Neural cell (in vitro differentiated cells): ENCODE data around the gene NTN5. TPM values are rescaled to one million over a fixed set of nuclear protein-coding genes. Genes with fewer than 3 reads are reported as not detected.

ENCODE experiments used
- H2AFZ ChIP-seq: fragments of 200-600, 300-800 bp; sonication (generic), shearing (Covaris generic); 2 replicates; pipeline ENCODE4 v1.6.0; 2014; ENCODE audit warnings: low read depth, mild to moderate bottlenecking, antibody characterized with exemption, low read length, moderate library complexity
- H3F3A ChIP-seq: fragments of 200-600 bp; shearing (Covaris generic); 2 replicates; pipeline ENCODE4 v1.6.1; 2016; ENCODE audit warnings: mild to moderate bottlenecking, moderate library complexity, mixed read lengths, antibody characterized with exemption, low read length; ENCODE audit not compliant: insufficient read depth, poor library complexity, severe bottlenecking
- H3K27ac ChIP-seq: fragments of 200-600, 300-800 bp; sonication (generic), shearing (Covaris generic); 2 replicates; pipeline ENCODE4 v1.5.1; 2014; ENCODE audit warnings: mild to moderate bottlenecking, low read length, moderate library complexity
- H3K27me3 ChIP-seq: fragments of 300-800, 200-600 bp; sonication (generic), shearing (Covaris generic); 2 replicates; pipeline ENCODE4 v1.6.0; 2014; ENCODE audit warnings: mild to moderate bottlenecking, low read depth, low read length, moderate library complexity; ENCODE audit not compliant: insufficient read depth
- H3K36me3 ChIP-seq: fragments of 300-800, 200-600 bp; sonication (generic), shearing (Covaris generic); 2 replicates; pipeline ENCODE4 v1.5.1; 2014; ENCODE audit warnings: mild to moderate bottlenecking, antibody characterized with exemption, low read length, moderate library complexity; ENCODE audit not compliant: insufficient read depth
- H3K4me2 ChIP-seq: fragments of 300-800, 200-600 bp; sonication (generic), shearing (Covaris generic); 2 replicates; pipeline ENCODE4 v1.6.0; 2014; ENCODE audit warnings: mild to moderate bottlenecking, low read length
- H3K4me3 ChIP-seq: fragments of 300-800, 200-600 bp; sonication (generic), shearing (Covaris generic); 2 replicates; pipeline ENCODE4 v1.5.1; 2014; ENCODE audit warnings: mild to moderate bottlenecking, low read length, moderate library complexity
- H3K79me2 ChIP-seq: fragments of 200-600 bp; shearing (Covaris generic); replicated peaks from 2 replicates; pipeline ENCODE4 v1.6.0; 2014; ENCODE audit warnings: mild to moderate bottlenecking, low read length, moderate library complexity; ENCODE audit not compliant: insufficient read depth
- H3K9ac ChIP-seq: fragments of 300-800, 200-600 bp; sonication (generic), shearing (Covaris generic); 2 replicates; pipeline ENCODE4 v1.6.1; 2016; ENCODE audit warnings: mild to moderate bottlenecking, low read length, mixed read lengths
- H3K9me2 ChIP-seq: fragments of 200-600 bp; shearing (Covaris generic); 2 replicates; pipeline ENCODE4 v1.6.1; 2016; ENCODE audit warnings: mild to moderate bottlenecking, low read length, mixed read lengths; ENCODE audit not compliant: insufficient read depth
- H3K9me3 ChIP-seq: fragments of 200-600, 300-800 bp; sonication (generic), shearing (Covaris generic); 2 replicates; pipeline ENCODE4 v1.6.1; 2016; ENCODE audit warnings: mild to moderate bottlenecking, mixed run types, low read length, moderate library complexity, mixed read lengths
- H4K20me1 ChIP-seq: fragments of 200-600 bp; shearing (Covaris generic); 2 replicates; pipeline ENCODE4 v1.6.1; 2016; ENCODE audit warnings: mild to moderate bottlenecking, mixed run types; ENCODE audit not compliant: insufficient read depth
- EP300 ChIP-seq: fragments of 450-650 bp; conservative IDR thresholded peaks from 2 replicates; pipeline ENCODE4 v1.6.1; 2014; ENCODE audit warnings: antibody characterized with exemption, mild to moderate bottlenecking, moderate library complexity; ENCODE audit not compliant: poor library complexity, severe bottlenecking
- EZH2 ChIP-seq: fragments of 200-600, 300-800 bp; shearing (Covaris generic), sonication (generic); IDR thresholded peaks from 2 replicates; pipeline ENCODE4 v1.6.1; 2014; ENCODE audit warnings: antibody characterized with exemption, low read length, borderline replicate concordance, mild to moderate bottlenecking; ENCODE audit not compliant: insufficient read depth, poor library complexity, severe bottlenecking
- MXI1 ChIP-seq: fragments of 450-650 bp; conservative IDR thresholded peaks from 2 replicates; pipeline ENCODE4 v1.6.1; 2014; ENCODE audit warnings: antibody characterized with exemption, mild to moderate bottlenecking; ENCODE audit not compliant: poor library complexity, severe bottlenecking
- POLR2AphosphoS5 ChIP-seq: IDR thresholded peaks from 2 replicates; pipeline ENCODE4 v1.6.1; 2012
- TAF1 ChIP-seq: IDR thresholded peaks from 2 replicates; pipeline ENCODE4 v1.6.1; 2012; ENCODE audit warnings: low read depth
- polyA plus RNA-seq: library from polyadenylated mRNA; depleted of rRNA; stranded (reverse); fragments of >200 nt; gene quantifications from 2 replicates; pipeline ENCODE4 v1.2.3, GENCODE V29; 2014
- TF ChIP-seq, protein P1 (sequence below): IDR thresholded peaks from 2 replicates; pipeline ENCODE4 v1.6.1; 2012; ENCODE audit warnings: borderline replicate concordance

Gene NTN5
- polyA plus RNA-seq, 1 donor from 2014 or later: not detected

- no peak overlapping the region for H3K27ac ChIP-seq
- H4K20me1 ChIP-seq: no peaks in the 10 kb centered on the region
- H3K79me2 ChIP-seq: no peaks in the 10 kb centered on the region
- no peaks in the 10 kb centered on the region for H3K27me3 ChIP-seq
- no peaks in the 10 kb centered on the region for H3K9me3 ChIP-seq
- H3K9ac ChIP-seq: no peak overlapping the region
- no peaks in the 10 kb centered on the region for H3K9me2 ChIP-seq
- no peak overlapping the region for H2AFZ ChIP-seq
- H3K36me3 ChIP-seq: no peaks in the 10 kb centered on the region
- H3K4me3 ChIP-seq: no peak overlapping the region
- no peak overlapping the region for H3K4me2 ChIP-seq
- TF ChIP-seq EP300 (no peak), POLR2AphosphoS5 (no peak)
- TF ChIP-seq, protein P1, sequence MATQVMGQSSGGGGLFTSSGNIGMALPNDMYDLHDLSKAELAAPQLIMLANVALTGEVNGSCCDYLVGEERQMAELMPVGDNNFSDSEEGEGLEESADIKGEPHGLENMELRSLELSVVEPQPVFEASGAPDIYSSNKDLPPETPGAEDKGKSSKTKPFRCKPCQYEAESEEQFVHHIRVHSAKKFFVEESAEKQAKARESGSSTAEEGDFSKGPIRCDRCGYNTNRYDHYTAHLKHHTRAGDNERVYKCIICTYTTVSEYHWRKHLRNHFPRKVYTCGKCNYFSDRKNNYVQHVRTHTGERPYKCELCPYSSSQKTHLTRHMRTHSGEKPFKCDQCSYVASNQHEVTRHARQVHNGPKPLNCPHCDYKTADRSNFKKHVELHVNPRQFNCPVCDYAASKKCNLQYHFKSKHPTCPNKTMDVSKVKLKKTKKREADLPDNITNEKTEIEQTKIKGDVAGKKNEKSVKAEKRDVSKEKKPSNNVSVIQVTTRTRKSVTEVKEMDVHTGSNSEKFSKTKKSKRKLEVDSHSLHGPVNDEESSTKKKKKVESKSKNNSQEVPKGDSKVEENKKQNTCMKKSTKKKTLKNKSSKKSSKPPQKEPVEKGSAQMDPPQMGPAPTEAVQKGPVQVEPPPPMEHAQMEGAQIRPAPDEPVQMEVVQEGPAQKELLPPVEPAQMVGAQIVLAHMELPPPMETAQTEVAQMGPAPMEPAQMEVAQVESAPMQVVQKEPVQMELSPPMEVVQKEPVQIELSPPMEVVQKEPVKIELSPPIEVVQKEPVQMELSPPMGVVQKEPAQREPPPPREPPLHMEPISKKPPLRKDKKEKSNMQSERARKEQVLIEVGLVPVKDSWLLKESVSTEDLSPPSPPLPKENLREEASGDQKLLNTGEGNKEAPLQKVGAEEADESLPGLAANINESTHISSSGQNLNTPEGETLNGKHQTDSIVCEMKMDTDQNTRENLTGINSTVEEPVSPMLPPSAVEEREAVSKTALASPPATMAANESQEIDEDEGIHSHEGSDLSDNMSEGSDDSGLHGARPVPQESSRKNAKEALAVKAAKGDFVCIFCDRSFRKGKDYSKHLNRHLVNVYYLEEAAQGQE: no peak
- H3F3A ChIP-seq: peaks cover 8% of the 10 kb centered on the region
Observed at GRCh38 chr19:48641850-48642249, 31.0 kb downstream of the NTN5 start.

- no peak overlapping the region for H3K4me3 ChIP-seq
- no peak overlapping the region for H2AFZ ChIP-seq
- H3K4me2 ChIP-seq: no peak overlapping the region
- no peaks in the 10 kb centered on the region for H4K20me1 ChIP-seq
- H3F3A ChIP-seq: peaks cover 8% of the 10 kb centered on the region
- no peaks in the 10 kb centered on the region for H3K79me2 ChIP-seq
- no peak overlapping the region for H3K9ac ChIP-seq
- no peaks in the 10 kb centered on the region for H3K27me3 ChIP-seq
- H3K9me2 ChIP-seq: no peaks in the 10 kb centered on the region
- no peaks in the 10 kb centered on the region for H3K36me3 ChIP-seq
- TF ChIP-seq TAF1 (no peak), EZH2 (no peak), POLR2AphosphoS5 (no peak), MXI1 (no peak), EP300 (no peak)
- H3K9me3 ChIP-seq: no peaks in the 10 kb centered on the region
- H3K27ac ChIP-seq: no peak overlapping the region
Observed at GRCh38 chr19:48639483-48640375, 33.1 kb downstream of the NTN5 start.

- Histone ChIP-seq H3K27ac (peak overlapping the region; percentile 83), H3K4me3 (peak overlapping the region; percentile 66), H4K20me1 (no peaks in the 10 kb centered on the region), H3K79me2 (no peaks in the 10 kb centered on the region), H2AFZ (no peak overlapping the region), H3K36me3 (no peaks in the 10 kb centered on the region), H3K9me3 (no peaks in the 10 kb centered on the region), H3K27me3 (no peaks in the 10 kb centered on the region), H3K9ac (peak overlapping the region; percentile 74), H3F3A (peaks cover 8% of the 10 kb centered on the region), H3K9me2 (no peaks in the 10 kb centered on the region), H3K4me2 (peak overlapping the region; percentile 86)
- TF ChIP-seq MXI1: no peak
Observed at GRCh38 chr19:48638831-48639381, 33.9 kb downstream of the NTN5 start.
